RWPE2 (cell line): ENCODE data around the gene OMG.

Experiments
- ATAC-seq: fragments of 200-7000 bp; cut with Tn5 transposase; 3 replicates; pipeline ENCODE4 v1.9.1; 2021; ENCODE audit warnings: low read depth
- DNase-seq: peaks from one replicate; pipeline ENCODE4 v3.0.0-alpha.2; 2020; ENCODE audit warnings: low spot score
- H3K27ac ChIP-seq: fragments of 450-650 bp; 2 replicates; pipeline ENCODE4 v1.5.1; 2017; ENCODE audit warnings: mild to moderate bottlenecking; ENCODE audit not compliant: poor library complexity, severe bottlenecking
- H3K27me3 ChIP-seq: fragments of 250-450 bp; sonication (Bioruptor Pico); 2 replicates; pipeline ENCODE4 v1.5.1; 2021; ENCODE audit warnings: mild to moderate bottlenecking, moderate library complexity; ENCODE audit not compliant: insufficient read depth, poor library complexity, severe bottlenecking
- H3K36me3 ChIP-seq: fragments of 250-450 bp; sonication (Bioruptor Pico); 2 replicates; pipeline ENCODE4 v1.5.1; 2020; ENCODE audit warnings: low read depth, mild to moderate bottlenecking, moderate library complexity
- H3K4me1 ChIP-seq: fragments of 250-450 bp; sonication (Bioruptor Pico); 2 replicates; pipeline ENCODE4 v1.5.1; 2021; ENCODE audit warnings: mild to moderate bottlenecking, moderate library complexity; ENCODE audit not compliant: insufficient read depth, poor library complexity, severe bottlenecking
- H3K4me3 ChIP-seq: fragments of 250-450 bp; sonication (Bioruptor Pico); 2 replicates; pipeline ENCODE4 v1.5.1; 2021; ENCODE audit warnings: mild to moderate bottlenecking, moderate library complexity; ENCODE audit not compliant: severe bottlenecking
- H3K9me3 ChIP-seq: fragments of 250-450 bp; sonication (Bioruptor Pico); 2 replicates; pipeline ENCODE4 v1.5.1; 2021; ENCODE audit warnings: mild to moderate bottlenecking, moderate library complexity; ENCODE audit not compliant: severe bottlenecking
- CTCF ChIP-seq: fragments of 450-650 bp; IDR thresholded peaks from one replicate; pipeline ENCODE4 v1.5.1; 2017; ENCODE audit warnings: mild to moderate bottlenecking, moderate library complexity; ENCODE audit not compliant: poor library complexity, severe bottlenecking

The OMG gene

GRCh38 chr17:31248986-31249834 is 47.8 kb downstream of the OMG start:
- DNase-seq (no peak), ATAC-seq (peak; percentile 92)
- H3K27ac ChIP-seq: peak overlapping the region; percentile 64
- no peak for TF ChIP-seq CTCF
- H3K9me3 ChIP-seq: no peaks in the 10 kb centered on the region
- peaks cover 70% of the 10 kb centered on the region for H3K36me3 ChIP-seq
- no peaks in the 10 kb centered on the region for H3K27me3 ChIP-seq
- H3K4me1 ChIP-seq: peaks cover 31% of the 10 kb centered on the region
- no peak overlapping the region for H3K4me3 ChIP-seq
